NCI-H187 treated with DMSO at 0.1 percent for 48 hours (cell line): Measurements from ENCODE around the gene SPRYD7.
"Not testable (repeated sequence)": the region's sequence is repeated elsewhere in the genome, so short reads cannot be mapped to it uniquely, and the experiment has no call there.

Experiments
- DNase-seq: peaks from one replicate; lab custom pipeline; 2025; lab: John Stamatoyannopoulos, UW

The SPRYD7 gene

DNA sequence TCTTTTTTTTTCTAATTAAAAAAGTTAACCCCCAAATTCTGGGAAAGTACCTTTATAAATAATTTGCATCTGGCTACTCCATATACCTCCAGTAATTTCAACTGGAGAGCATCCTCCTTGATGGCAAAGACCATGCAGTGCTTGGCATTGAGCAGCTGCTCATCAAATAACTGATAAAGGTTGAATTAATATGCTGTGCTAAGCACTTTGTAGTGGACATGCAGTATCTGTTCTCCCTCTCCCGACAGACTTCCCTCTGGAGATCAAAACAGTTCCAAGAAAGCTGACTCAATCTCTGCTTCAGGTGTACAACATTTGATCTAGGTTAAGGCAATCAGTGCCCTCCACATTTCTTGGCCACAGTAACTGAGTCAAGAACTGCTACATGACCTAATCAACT lies 3.3 kb downstream of the SPRYD7 start:
- no peak for DNase-seq

- no peak for DNase-seq
Observed at GRCh38 chr13:49932066-49932465, 4.1 kb downstream of the SPRYD7 start.

DNA sequence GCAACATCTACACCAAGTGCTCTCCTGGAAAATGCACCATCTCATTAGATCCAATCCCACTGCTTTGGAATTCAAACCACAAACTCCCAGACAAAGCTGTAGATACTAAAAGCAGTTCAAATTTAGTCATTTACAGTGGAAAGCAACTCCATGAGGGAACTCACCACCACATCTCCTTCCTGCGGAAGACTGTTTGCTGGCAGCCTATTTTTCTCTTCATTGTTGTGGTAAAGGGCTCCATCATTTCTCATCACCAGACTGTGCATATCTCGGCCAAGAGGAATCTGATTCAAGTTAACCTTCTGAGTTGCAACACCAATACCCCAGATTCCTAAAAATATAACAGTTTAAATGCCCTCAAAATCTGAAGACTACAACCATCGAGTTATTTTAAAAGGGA lies 8.4 kb downstream of the SPRYD7 start:
- no peak for DNase-seq

GRCh38 chr13:49925881-49926418 lies 10.2 kb downstream of the SPRYD7 start:
- no peak for DNase-seq

GRCh38 chr13:49922301-49922700 lies 13.8 kb downstream of the SPRYD7 start:
- no peak for DNase-seq

DNA sequence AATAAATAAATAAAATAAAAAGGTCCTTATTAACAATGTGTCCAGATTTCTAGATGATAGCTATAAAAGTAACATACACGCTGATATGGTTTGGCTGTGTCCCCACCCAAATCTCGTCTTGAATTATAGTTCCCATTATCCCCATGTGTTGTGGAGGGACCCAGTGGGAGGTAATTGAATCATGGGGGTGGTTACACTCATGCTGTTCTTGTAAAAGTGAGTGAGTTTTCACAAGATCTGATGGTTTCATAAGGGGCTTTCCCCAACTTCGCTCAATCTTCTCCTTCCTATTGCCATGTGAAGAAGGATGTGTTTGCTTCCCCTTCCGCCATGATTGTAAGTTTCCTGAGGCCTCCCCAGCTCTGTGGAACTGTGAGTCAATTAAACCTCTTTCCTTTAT lies 15.2 kb downstream of the SPRYD7 start:
- DNase-seq = not testable (repeated sequence)

- DNase-seq = not testable (repeated sequence)
Observed at GRCh38 chr13:49918106-49918505, 18.0 kb downstream of the SPRYD7 start.

DNA sequence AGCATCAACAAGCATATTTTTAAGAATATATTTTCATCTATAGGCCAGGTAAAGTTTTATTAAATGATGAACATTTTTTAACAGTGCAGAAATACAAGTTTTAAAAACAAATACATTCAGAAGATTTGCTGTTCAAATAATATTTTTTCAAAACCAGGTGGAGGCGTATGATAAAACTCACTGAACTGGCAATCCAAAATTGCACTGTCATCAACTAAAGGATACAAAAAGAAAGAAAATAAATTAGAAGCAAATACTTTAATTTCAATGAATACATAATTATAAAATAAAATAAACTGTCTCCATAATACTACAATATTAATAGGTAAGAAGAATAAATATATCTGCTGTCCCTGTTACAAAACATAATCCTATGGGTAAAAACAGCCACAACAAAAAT lies 21.2 kb downstream of the SPRYD7 start:
- DNase-seq = no peak

GRCh38 chr13:49908637-49909036 lies 27.5 kb downstream of the SPRYD7 start:
- DNase-seq = no peak

DNA sequence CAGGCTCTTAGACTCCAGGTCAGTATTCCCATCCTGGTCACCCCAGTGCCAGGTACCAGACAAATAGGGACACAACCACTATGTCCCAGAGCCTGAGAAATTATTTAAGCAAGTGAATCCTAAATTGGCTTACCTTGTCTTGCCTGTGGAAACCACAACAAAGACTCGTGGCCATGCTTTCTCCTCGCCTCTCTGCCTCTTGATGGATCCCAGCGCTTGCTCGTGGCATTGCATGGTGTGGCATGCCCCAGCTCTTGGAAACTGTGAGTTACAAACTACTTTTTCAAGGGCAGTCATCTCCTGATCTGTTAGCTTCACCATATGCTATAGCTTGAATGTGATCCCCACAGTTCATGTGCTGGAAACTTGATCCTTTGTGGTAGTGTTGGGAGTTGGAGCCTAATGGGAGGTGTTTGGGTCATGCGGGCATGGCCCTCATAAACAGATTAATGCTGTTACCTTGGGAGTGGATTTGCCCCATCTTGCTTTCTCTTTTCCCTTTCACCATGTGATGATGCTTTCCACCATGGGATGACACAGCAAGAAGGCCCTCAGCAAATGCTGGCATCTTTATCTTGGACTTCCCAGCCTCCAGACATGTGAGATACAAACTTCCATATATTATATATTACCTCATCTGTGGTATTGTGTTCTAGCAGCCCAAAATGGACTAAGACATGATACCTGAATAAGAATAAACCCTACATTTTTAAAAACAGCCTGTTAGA lies 31.2 kb downstream of the SPRYD7 start:
- no peak for DNase-seq

DNA sequence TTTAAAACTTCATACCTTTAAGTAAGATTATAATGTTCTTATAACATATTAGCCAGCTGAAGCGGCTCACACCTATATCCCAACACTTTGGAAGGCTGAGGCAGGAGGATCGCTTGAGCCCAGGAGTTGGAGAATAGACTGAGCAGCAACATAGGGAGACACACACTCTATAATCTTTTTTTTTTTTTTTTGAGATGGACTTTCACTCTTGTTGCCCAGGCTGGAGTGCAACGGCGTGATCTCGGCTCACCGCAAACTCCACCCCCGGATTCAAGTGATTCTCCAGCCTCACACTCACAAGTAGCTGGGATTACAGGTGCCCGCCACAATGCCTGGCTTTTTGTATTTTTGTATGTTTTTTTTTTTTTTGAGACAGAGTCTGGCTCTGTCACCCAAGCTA lies 37.3 kb downstream of the SPRYD7 start:
- DNase-seq = no peak

DNA sequence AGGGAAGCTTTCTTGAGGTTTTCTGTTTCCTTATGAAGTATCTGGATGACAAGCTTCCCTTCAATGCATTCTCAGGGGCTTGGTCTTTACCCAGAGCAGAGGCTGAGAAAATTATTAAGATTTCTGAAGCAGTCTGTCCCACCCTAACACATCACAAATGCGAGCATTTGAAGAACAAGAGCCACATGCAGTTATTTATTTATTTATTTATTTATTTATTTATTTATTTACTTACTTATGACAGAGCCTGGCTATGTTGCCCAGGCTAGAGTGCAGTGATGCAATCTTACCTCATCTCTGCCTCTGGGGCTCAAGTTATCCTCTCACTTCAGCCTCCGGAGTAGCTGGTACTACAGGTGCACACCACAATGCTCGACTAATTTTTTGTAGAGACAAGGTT lies 38.4 kb downstream of the SPRYD7 start:
- no peak for DNase-seq

GRCh38 chr13:49895826-49896225 lies 40.3 kb downstream of the SPRYD7 start:
- DNase-seq = no peak

GRCh38 chr13:49893591-49893990 lies 42.5 kb downstream of the SPRYD7 start:
- no peak for DNase-seq

DNA sequence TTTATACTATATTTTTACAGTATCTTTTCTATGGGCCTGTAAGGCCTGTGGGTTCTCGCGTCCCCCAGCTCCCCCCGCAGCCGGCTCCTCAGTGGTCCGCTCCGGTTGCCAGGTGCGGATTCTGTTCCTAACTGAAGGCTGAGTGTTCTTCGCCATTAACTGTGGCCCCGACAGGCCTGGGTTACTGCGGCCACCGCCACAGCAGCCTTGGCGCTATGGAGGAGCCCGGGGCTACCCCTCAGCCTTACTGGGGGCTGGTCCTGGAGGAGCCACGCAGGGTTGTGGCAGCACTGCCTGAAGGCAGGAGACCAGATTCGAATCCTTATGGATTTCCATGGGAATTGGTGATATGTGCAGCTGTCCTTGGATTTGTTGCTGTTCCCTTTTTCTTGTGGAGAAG lies 45.8 kb downstream of the SPRYD7 start:
- no peak for DNase-seq

- DNase-seq = no peak
Observed at GRCh38 chr13:49878682-49879081, 57.5 kb downstream of the SPRYD7 start.

DNA sequence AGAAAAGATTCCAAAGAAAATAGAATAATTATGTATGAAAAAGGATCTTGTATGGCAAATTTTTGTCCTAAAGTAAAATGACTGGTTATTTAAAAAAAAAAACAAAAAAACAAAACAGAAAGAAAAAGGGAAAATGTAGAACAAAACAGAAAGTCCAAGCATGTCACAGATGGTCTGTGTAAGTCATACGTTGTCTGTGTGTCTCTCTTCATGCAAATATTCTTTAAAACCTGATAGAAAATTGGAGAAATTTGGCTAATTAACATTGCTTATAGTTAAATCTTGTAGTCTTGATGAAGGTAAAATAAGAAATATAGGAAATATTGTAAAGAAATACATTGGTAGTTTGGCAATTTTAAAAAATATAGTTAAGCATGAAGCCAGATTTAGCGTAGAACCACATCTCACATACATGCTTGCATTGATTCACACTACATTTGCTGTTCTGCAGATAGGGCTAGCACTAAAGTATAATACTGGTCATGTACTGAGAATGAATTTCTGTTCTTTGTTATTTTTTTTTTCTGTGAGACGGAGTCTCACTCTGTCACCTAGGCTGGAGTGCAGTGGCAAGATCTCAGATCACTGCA lies 58.4 kb downstream of the SPRYD7 start:
- DNase-seq = no peak

- DNase-seq = no peak
Observed at GRCh38 chr13:49874430-49874829, 61.7 kb downstream of the SPRYD7 start.

DNA sequence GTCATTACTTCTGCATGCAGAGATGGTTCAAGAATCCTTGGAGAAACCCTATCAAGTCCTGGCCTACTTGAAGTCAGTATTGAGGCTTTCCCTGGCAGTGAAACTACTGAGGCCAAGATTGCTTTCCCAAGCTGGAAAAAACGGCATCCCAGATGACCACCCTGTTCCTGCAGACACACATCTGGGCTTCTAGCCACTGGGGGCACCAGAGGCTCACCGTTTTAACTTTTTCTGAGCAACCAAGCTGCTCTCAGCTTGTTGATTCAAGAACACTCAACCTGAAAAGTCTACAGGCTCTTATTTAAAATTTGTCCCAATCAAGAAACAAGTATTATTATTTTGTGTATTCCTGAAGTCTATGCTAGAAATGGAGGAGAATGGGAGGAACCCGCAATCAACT lies 66.6 kb downstream of the SPRYD7 start:
- no peak for DNase-seq

- DNase-seq = no peak
Observed at GRCh38 chr13:49867834-49868233, 68.3 kb downstream of the SPRYD7 start.

DNA sequence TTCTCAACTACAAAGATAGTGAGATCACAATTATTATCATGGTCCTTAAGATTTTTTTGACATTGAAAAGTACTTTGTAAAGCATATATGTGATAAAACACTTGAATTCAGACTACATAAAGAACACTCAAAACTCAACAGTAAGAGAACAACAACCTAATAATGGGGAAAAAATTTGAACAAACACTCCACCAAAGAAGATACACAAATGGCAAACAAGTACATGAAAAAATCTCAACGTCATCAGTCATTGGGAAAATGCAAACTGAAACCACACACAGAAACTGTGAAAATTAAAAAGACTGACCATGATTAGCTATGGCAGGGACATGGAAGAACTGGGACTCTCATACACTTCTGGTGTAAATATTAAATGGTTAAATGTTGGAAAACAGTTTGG lies 70.9 kb downstream of the SPRYD7 start:
- no peak for DNase-seq

DNA sequence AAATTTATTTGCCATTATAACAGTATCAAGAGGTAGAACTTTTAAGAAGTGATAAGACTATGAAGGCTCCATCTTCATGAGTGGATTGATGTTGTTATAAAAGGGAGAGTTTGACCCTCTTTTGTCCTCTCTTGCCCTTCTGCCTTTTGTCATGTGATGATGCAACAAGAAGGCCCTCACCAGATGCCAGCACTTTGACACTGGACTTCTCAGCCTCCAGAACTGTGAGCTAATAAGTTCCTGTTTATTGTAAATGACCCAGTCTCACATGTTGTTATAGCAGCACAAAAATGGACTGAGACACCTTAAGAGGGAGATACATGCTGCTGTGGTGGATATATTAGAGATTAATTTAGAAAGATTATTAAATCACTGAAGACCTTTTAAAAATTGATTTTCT lies 71.6 kb downstream of the SPRYD7 start:
- DNase-seq = no peak
